IMR-90 (cell line): ENCODE results near the gene C10orf67. TPM values are rescaled to one million over a fixed set of nuclear protein-coding genes. Genes with fewer than 3 reads are reported as not detected.

ENCODE experiments used
- ATAC-seq: fragments of 200-7000 bp; cut with Tn5 transposase; 2 replicates; pipeline ENCODE4 v1.9.1; 2020; ENCODE audit warnings: low read depth, mild to moderate bottlenecking, moderate library complexity
- BruUV-seq: library from RNA; stranded (reverse); fragments of 400-500 nt; replicated peaks from 2 replicates; lab custom pipeline; 2021; lab: Mats Ljungman, UMichigan
- CTCF ChIA-PET: fragments of 300-600 bp; formaldehyde crosslinking; extraction: SDS; loops from one replicate; lab custom pipeline; 2021; ENCODE audit warnings: antibody characterized with exemption; lab: Yijun Ruan, JAX
- POLR2A ChIA-PET: fragments of 300-600 bp; sonication (Branson Sonifier 250); formaldehyde crosslinking; loops from one replicate; lab custom pipeline; 2022; ENCODE audit warnings: antibody characterized with exemption; ENCODE audit not compliant: unreplicated experiment; lab: Charles Lee
- DNase-seq: peaks from one replicate; pipeline ENCODE4 v3.0.0; 2013
- H2AFZ ChIP-seq: replicated peaks from 2 replicates; pipeline ENCODE3; 2013; ENCODE audit warnings: low read length, mild to moderate bottlenecking; ENCODE audit not compliant: poor library complexity
- H2AK5ac ChIP-seq: 2 replicates; pipeline ENCODE4 v1.6.1; 2013; ENCODE audit warnings: low read depth, low read length, inconsistent platforms
- H2AK9ac ChIP-seq: replicated peaks from 2 replicates; pipeline ENCODE3; 2013; ENCODE audit warnings: mild to moderate bottlenecking, low read depth, low read length, moderate library complexity; ENCODE audit not compliant: poor library complexity
- H2BK120ac ChIP-seq: 2 replicates; pipeline ENCODE4 v1.6.1; 2013; ENCODE audit warnings: low read depth, low read length, inconsistent platforms
- H2BK15ac ChIP-seq: 3 replicates; pipeline ENCODE4 v1.6.1; 2013; ENCODE audit warnings: low read depth, low read length, inconsistent platforms
- H2BK20ac ChIP-seq: 2 replicates; pipeline ENCODE4 v1.6.1; 2013; ENCODE audit warnings: low read depth, mild to moderate bottlenecking, inconsistent platforms, low read length, moderate library complexity
- H2BK5ac ChIP-seq: 2 replicates; pipeline ENCODE4 v1.6.1; 2013; ENCODE audit warnings: mild to moderate bottlenecking, low read depth, low read length, inconsistent platforms; ENCODE audit not compliant: poor library complexity, severe bottlenecking
- H3K14ac ChIP-seq: replicated peaks from 2 replicates; pipeline ENCODE4 v1.6.1; 2013; ENCODE audit warnings: low read depth, low read length, inconsistent platforms
- H3K18ac ChIP-seq: 2 replicates; pipeline ENCODE4 v1.6.1; 2013; ENCODE audit warnings: low read depth, low read length, control low read depth
- H3K23ac ChIP-seq: 2 replicates; pipeline ENCODE4 v1.6.1; 2013; ENCODE audit warnings: low read depth, low read length, inconsistent platforms
- H3K27ac ChIP-seq: 2 replicates; pipeline ENCODE4 v1.5.1; 2013; ENCODE audit warnings: mild to moderate bottlenecking, control low read depth, low read length; ENCODE audit not compliant: insufficient read depth
- H3K27me3 ChIP-seq: 2 replicates; pipeline ENCODE4 v1.6.1; 2013; ENCODE audit warnings: low read length; ENCODE audit not compliant: control insufficient read depth, insufficient read depth
- H3K36me3 ChIP-seq: 2 replicates; pipeline ENCODE4 v1.6.1; 2013; ENCODE audit warnings: low read length, mixed read lengths; ENCODE audit not compliant: control insufficient read depth, insufficient read depth
- H3K4ac ChIP-seq: 2 replicates; pipeline ENCODE4 v1.6.1; 2013; ENCODE audit warnings: low read depth, low read length, inconsistent platforms
- H3K4me1 ChIP-seq: 2 replicates; pipeline ENCODE4 v1.6.1; 2013; ENCODE audit warnings: low read length, mixed read lengths; ENCODE audit not compliant: control insufficient read depth, insufficient read depth
- H3K4me2 ChIP-seq: 2 replicates; pipeline ENCODE4 v1.6.1; 2013; ENCODE audit warnings: low read depth, mild to moderate bottlenecking, control low read depth, low read length, moderate library complexity
- H3K4me3 ChIP-seq: 2 replicates; pipeline ENCODE4 v1.5.1; 2013; ENCODE audit warnings: low read depth, mild to moderate bottlenecking, control low read depth, low read length, moderate library complexity; ENCODE audit not compliant: insufficient read depth
- H3K56ac ChIP-seq: 2 replicates; pipeline ENCODE4 v1.6.1; 2013; ENCODE audit warnings: low read length, inconsistent platforms; ENCODE audit not compliant: insufficient read depth; ENCODE audit errors: extremely low read depth
- H3K79me1 ChIP-seq, 2 experiments: 2 replicates each; pipeline ENCODE4 v1.6.1; 2013; ENCODE audit warnings: low read length in 2 of 2, inconsistent platforms in 1 of 2, low read depth in 1 of 2
- H3K9ac ChIP-seq: 2 replicates; pipeline ENCODE4 v1.6.1; 2013; ENCODE audit warnings: low read depth, low read length, control low read depth
- H3K9me1 ChIP-seq: 2 replicates; pipeline ENCODE4 v1.6.1; 2013; ENCODE audit warnings: low read length, inconsistent platforms; ENCODE audit not compliant: insufficient read depth
- H3K9me3 ChIP-seq: 2 replicates; pipeline ENCODE4 v1.6.1; 2013; ENCODE audit warnings: low read length; ENCODE audit not compliant: control insufficient read depth, insufficient read depth
- H4K20me1 ChIP-seq: 2 replicates; pipeline ENCODE4 v1.6.1; 2013; ENCODE audit warnings: low read length, inconsistent platforms; ENCODE audit not compliant: insufficient read depth
- H4K5ac ChIP-seq: 2 replicates; pipeline ENCODE4 v1.6.1; 2013; ENCODE audit warnings: mild to moderate bottlenecking, low read depth, low read length, control low read depth
- H4K8ac ChIP-seq, 2 experiments: 2 replicates each; pipeline ENCODE4 v1.6.1; 2013; ENCODE audit warnings: low read depth in 2 of 2, low read length in 2 of 2, control low read depth in 1 of 2, inconsistent platforms in 1 of 2
- H4K91ac ChIP-seq: 2 replicates; pipeline ENCODE4 v1.6.1; 2013; ENCODE audit warnings: low read depth, low read length, inconsistent platforms; ENCODE audit not compliant: insufficient read depth
- BHLHE40 ChIP-seq: fragments of 150-350 bp; IDR thresholded peaks from 2 replicates; pipeline ENCODE4 v1.6.1; 2016; ENCODE audit warnings: mild to moderate bottlenecking, low read depth, low read length
- CEBPB ChIP-seq: IDR thresholded peaks from 2 replicates; pipeline ENCODE4 v1.6.1; 2012; ENCODE audit warnings: low read depth, low read length, improper control_type of control experiment
- CHD1 ChIP-seq: IDR thresholded peaks from 2 replicates; pipeline ENCODE4 v1.6.1; 2012; ENCODE audit warnings: low read depth, low read length, improper control_type of control experiment
- CTCF ChIP-seq: conservative IDR thresholded peaks from 2 replicates; pipeline ENCODE4 v1.5.1; 2012; ENCODE audit warnings: mild to moderate bottlenecking, low read depth, low read length, improper control_type of control experiment
- ELK1 ChIP-seq: fragments of 150-350 bp; IDR thresholded peaks from 2 replicates; pipeline ENCODE4 v1.6.1; 2016; ENCODE audit warnings: low read depth, mild to moderate bottlenecking, low read length, moderate library complexity, borderline replicate concordance
- FOS ChIP-seq: fragments of 150-350 bp; IDR thresholded peaks from 2 replicates; pipeline ENCODE4 v1.6.1; 2016; ENCODE audit warnings: low read depth, low read length
- MAFK ChIP-seq: IDR thresholded peaks from 2 replicates; pipeline ENCODE4 v1.6.1; 2012; ENCODE audit warnings: low read depth, low read length, improper control_type of control experiment
- MXI1 ChIP-seq: IDR thresholded peaks from 2 replicates; pipeline ENCODE4 v1.6.1; 2012; ENCODE audit warnings: low read depth, mild to moderate bottlenecking, low read length, moderate library complexity, borderline replicate concordance
- POLR2A ChIP-seq: IDR thresholded peaks from 2 replicates; pipeline ENCODE4 v1.6.1; 2012; ENCODE audit warnings: mild to moderate bottlenecking, low read depth, low read length
- RAD21 ChIP-seq: IDR thresholded peaks from 2 replicates; pipeline ENCODE4 v1.6.1; 2012; ENCODE audit warnings: low read length, improper control_type of control experiment
- RFX5 ChIP-seq: IDR thresholded peaks from 2 replicates; pipeline ENCODE4 v1.8.0; 2012; ENCODE audit warnings: low read depth, mild to moderate bottlenecking, low read length, moderate library complexity
- SMC3 ChIP-seq: fragments of 150-350 bp; IDR thresholded peaks from 2 replicates; pipeline ENCODE4 v1.6.1; 2016; ENCODE audit warnings: low read depth, mild to moderate bottlenecking, antibody characterized with exemption, low read length, moderate library complexity
- WGBS, 2 experiments: methylation state at CpG; one replicate each; pipeline versions ENCODE4 v1.1.5 to v1.1.7; 2013; ENCODE audit warnings: missing lambda C conversion rate in 2 of 2; ENCODE audit not compliant: insufficient read length in 1 of 2; ENCODE audit errors: extremely low coverage in 2 of 2; 5-methylcytosine and 5-hydroxymethylcytosine counted together
- dilution Hi-C: fragments of 300-500 bp; cut with HindIII; formaldehyde crosslinking; loops from one replicate; pipeline ENCODE4 v1.14.3; 2018; ENCODE audit warnings: low sequenced_read_pairs; ENCODE audit not compliant: unreplicated experiment
- in situ Hi-C: fragments of 300-500 bp; cut with MboI; formaldehyde crosslinking; loops from 3 replicates; pipeline ENCODE4 v1.14.3; 2019; ENCODE audit warnings: low sequenced_read_pairs, inconsistent platforms, mixed read lengths
- intact Hi-C: fragments of 100-400 bp; cut with micrococcal nuclease; formaldehyde crosslinking; loops from 2 replicates; pipeline ENCODE4 v1.10.0; 2022
- polyA plus RNA-seq, 3 experiments: library from polyadenylated mRNA; depleted of rRNA; stranded (reverse); fragments of >200 nt; gene quantifications; 2 replicates each; pipeline ENCODE4 v1.2.3, GENCODE V29; 2012; ENCODE audit warnings: low replicate concordance in 1 of 3
- total RNA-seq: library from RNA; depleted of rRNA; stranded (reverse); fragments of >200 nt; gene quantifications from 2 replicates; pipeline ENCODE4 v1.2.3, GENCODE V29; 2012
- TF ChIP-seq, protein P1 (sequence below): fragments of 150-350 bp; IDR thresholded peaks from 2 replicates; pipeline ENCODE4 v1.6.1; 2017; ENCODE audit warnings: mild to moderate bottlenecking, antibody characterized with exemption, low read length, low read depth

Gene C10orf67
- total and polyA plus RNA-seq, 2 of the 4 experiments (the other 2 are of a cell fraction): 0.15 to 0.18 TPM

- Histone ChIP-seq H3K36me3 (no peaks in the 10 kb centered on the region), H2BK120ac (no peak overlapping the region), H2BK20ac (no peak overlapping the region), H3K4me3 (no peak overlapping the region), H4K8ac (no peak overlapping the region), H3K4me2 (no peak overlapping the region), H2AK9ac (no peak overlapping the region), H3K4ac (no peak overlapping the region), H3K79me1 (no peaks in the 10 kb centered on the region), H3K9ac (no peak overlapping the region), H2AFZ (no peak overlapping the region), H2BK5ac (no peak overlapping the region), H3K27me3 (peaks cover 9% of the 10 kb centered on the region), H4K91ac (no peak overlapping the region), H2BK15ac (no peak overlapping the region), H3K27ac (no peak overlapping the region), H3K14ac (no peak overlapping the region), H3K23ac (no peak overlapping the region), H3K9me1 (no peaks in the 10 kb centered on the region), H2AK5ac (no peak overlapping the region), H4K5ac (no peak overlapping the region), H4K20me1 (no peaks in the 10 kb centered on the region), H3K9me3 (no peaks in the 10 kb centered on the region), H3K18ac (no peak overlapping the region), H3K56ac (no peak overlapping the region), H3K4me1 (no peaks in the 10 kb centered on the region)
- no peak for DNase-seq
- CTCF ChIA-PET: interaction anchor here (0.6 kb wide), 1 partner anchor 488 kb away, joined by 8 read pairs; no protein-coding TSS in a partner anchor
- WGBS, 2 experiments: 20% methylated on average over 1 of the region's 3 CpGs; no CpG with 5 or more reads in 1 of the 2 experiments
- no peak for ATAC-seq
- in situ Hi-C loops: no loop called here
- dilution Hi-C loops: no loop called here
- POLR2A ChIA-PET: no interaction called here
- no TSS peak for BruUV-seq
- TF ChIP-seq, protein P1, sequence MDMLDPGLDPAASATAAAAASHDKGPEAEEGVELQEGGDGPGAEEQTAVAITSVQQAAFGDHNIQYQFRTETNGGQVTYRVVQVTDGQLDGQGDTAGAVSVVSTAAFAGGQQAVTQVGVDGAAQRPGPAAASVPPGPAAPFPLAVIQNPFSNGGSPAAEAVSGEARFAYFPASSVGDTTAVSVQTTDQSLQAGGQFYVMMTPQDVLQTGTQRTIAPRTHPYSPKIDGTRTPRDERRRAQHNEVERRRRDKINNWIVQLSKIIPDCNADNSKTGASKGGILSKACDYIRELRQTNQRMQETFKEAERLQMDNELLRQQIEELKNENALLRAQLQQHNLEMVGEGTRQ: no peak
- TF ChIP-seq ELK1: no peak
- no peak for TF ChIP-seq BHLHE40
- no peak for TF ChIP-seq MXI1
- no peak for TF ChIP-seq SMC3
- no peak for TF ChIP-seq CHD1
- no peak for TF ChIP-seq CEBPB
- TF ChIP-seq MAFK: no peak
- TF ChIP-seq POLR2A: no peak
- no peak for TF ChIP-seq FOS
- TF ChIP-seq RFX5: no peak
- TF ChIP-seq RAD21: no peak
- no peak for TF ChIP-seq CTCF
- intact Hi-C loops: no loop called here
Observed at GRCh38 chr10:23205972-23206642, 138.5 kb downstream of the C10orf67 start.
